ENCODE results near the gene RAD51B.

The RAD51B gene

DNA sequence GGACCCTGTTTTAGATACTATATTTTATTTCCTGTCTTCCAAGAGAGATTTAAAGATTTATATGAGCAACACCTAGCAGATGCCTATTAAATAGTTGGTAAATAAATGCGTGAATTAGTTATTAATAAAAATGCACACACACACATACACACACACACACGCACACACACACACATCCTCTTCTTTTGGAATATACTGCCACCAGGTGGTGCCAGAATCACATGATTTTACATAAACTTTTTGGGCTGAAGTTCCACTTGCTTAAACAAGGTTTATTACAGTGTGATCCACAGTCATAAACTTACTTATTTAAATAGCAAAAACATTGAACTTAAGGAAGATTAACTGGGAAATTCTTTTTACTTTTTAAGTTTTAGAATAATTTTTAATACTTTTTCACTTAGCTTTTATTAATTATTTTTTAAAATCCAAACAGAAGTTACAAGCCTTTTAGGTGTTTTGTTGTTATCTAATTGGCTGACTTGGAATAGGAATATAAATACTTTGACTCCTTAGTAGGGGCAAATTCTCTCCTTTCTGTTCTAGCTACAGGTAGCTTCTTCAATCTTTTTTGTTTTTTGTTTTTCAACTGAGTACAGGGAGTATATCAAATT, 17.5 kb downstream of the RAD51B start:
- peak; percentile 16 to 58 for DNase-seq

DNA sequence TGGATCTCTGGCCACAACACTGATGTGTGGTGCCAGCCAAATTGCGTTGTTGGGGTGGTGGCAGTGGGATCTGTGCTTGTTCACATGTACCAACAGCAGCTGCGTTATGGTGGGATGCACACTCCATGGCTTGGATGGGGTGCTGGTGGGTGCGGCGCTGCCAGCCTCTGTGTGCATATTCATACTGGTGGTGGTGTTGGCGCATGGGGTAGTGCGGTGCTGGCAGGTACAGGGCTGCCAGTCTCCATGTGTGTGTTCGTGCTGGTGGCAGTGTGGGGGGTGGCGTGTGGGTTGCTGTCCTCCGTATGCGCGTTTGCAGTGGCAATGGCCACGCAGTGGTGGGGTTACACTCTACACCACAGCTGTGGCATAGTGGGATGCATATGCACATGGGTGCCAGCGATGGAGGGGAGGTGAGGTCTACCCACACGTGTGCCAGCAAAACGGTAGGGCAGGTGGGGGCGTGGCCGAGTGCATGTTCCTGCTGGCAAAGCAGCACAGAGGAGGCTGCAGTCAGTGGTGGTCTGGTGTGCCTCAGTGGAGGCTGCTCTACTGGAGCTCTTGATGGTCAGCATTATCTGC, 26.5 kb downstream of the RAD51B start:
- no peak for DNase-seq

DNA sequence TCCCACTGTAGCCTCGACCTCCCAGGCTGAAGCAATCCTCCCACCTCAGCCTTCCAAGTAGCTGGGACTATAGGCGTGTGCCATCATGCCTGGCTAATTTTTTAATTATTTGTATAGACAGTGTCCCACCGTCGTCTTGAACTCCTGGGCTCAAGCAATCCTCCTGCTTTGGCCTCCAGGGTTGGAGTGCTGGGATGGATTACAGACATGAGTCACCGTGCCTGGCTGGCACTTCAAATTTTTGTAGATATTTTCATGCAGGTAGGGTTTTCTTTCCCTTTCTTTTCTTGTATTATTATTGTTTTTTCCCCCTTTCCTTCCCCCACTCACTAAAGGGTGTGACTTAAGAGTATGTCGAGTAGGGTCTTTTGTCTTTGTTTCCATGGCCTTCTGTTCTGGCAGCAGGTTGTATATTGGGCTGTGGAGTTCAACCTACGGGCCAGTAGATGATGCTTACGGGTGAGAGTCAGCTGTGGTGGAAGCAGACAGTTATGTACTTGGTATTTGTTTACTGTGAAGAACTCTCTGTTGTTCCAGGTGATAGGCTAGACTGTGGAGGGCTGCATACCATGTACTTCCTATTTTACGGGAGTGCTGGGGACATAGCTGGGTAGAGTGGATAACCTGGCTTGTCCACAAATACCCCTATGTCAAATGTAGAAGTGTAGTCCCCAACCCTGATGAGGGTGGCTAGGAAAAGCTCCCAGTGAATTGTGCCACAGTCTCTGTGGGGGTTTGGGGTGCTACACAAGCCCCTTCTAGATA, 30.7 kb downstream of the RAD51B start:
- DNase-seq, result no peak

DNA sequence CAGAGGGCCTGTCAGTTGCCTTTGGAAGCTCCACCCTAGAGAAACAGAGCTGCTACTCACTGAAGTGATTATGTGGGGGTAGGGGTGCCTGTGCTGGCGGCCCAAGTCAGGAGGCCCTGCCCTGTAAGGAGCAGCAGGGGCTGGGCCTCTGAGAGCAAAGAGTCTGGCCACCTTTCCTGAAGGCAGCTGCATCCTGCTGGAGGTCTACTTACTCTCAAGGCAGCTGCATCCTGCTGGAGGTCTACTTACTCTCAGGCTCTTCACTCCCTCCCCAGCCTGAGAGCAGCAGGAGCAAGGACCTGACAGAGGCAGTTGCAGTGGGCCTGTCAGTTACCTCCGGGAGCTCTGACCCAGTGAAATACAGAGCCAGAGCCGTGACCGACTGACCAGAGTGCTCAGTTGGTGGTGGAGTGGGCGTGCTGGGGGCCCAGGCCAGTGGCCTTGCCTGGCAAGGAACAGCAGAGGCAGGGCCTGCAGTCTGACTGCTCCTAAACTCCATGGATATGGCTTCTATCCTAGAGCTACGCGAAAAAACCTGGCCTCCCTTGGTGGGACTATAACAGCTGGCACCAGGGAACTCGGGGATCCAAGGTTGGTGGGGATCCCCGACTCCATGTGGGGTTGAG, 32.3 kb downstream of the RAD51B start:
- DNase-seq, result no peak

DNA sequence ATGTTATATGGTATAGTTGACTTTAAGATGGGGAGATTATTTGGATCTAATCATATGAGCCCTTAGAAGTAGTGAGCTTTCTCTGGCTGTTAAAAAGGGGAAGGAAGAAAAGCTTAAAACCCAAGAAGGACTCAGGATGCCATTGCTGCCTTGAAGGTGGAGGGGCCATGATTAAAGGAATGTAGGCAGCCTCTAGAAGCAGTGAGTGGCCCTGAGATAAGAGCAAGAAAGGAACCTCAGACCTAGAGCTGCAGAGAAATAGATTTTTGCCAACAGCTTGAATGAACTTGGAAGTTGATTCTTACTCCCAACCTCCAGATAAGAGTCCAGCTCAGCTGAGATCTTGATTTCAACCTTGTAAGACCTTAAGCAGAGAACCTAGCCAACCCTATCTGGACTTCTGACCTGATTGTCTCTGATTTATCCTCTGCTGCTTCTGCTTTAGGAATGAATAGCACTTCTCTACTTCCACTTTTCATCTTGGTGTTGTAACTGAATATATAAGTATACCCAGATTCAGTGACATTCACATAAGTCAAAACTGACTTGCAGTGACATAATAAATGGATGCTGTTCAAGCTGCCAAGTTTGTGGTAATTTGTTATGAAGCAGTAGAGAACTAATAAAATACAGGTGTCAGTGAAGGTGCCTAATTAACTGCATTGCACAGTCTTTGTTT, 33.5 kb downstream of the RAD51B start:
- DNase-seq, result no peak

DNA sequence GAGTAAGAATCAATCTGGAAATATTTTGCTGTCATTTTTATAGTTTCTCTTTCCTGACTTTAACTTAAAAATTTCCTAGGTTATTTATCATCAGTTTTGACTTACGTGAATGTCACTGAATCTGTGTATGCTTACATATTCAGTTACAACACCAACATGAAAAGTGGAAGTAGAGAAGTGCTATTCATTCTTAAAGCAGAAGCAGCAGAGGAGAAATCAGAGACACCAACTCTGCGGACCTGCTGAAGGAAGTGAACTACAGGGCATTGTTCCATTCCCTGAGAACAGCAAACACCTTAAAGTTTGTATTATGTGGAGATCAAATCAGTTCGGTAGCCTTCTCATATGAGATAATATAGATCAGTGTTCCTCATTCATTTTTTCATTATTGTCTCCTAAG, 34.1 kb downstream of the RAD51B start:
- no peak for DNase-seq

DNA sequence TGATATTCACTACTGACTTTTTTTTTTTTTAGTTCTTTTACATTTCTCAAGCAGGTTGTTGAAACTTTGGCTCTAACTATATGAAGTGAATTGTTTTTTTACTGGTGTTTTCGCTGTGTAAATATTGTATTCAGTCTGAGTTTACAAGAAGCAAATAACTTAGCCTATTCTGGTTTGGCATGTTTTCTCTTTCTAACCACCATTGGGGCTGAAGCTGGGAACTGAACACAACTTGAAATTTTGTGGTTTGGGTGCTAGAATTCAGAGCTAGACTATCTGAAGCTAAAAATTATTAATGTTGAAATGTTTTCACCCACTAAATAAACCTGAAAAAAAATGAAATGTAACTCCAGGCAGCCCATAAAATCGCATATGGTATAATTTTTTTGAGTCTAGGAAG, 37.2 kb downstream of the RAD51B start:
- DNase-seq, result no peak

DNA sequence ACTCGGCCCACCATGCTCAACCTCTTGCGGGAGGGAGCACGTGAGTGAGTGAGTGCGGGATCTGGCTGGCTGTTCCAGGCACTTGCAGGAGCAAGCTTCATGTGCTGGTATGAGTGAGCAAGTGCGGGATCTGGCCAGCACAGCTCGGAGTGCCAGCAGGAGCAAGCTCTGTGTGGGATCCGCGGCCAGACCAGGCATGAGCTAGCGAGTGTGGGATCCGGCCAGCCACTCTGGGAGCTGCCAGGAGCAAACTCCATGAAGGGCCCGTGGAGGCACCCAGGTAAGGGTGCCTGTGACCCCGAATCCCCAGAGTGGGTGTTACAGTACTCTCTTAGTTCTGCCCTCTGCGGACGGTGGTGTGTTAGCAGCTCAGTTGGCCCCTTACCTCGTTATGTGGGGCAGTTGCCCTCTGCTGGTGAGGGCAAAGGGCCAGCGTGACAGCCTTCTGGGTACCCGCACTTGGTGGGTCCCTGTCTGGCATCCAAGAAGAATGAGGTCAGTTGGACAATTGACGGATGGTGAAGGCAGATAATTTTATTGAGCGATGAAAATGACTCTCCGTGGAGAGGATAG, 38.3 kb downstream of the RAD51B start:
- no peak for DNase-seq

DNA sequence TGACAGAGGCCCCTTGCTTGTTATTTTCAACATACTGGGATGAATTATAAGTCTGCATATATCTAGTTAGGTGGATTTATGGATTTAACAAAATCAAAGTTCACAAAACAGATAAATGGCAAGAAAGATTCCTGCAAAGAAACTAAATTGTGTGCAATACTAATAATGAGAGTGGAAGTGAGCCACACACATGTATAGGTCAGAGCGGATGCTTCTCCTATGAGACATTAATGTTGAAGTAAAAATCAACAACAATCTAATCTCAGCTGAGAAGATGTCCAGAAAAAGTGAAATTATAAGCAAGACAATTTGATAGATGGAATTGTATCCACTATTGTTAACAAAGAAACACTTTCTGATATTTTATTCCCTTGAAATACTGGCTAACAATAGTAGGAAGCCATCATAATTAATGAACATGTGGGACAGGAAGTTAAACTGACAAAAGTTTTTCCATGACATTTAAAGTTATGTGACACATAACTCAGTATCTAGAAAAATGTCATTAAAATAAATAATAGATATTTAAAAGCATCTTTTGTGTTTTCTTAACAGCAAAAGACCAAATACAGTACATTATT, 39.7 kb downstream of the RAD51B start:
- no peak for DNase-seq

DNA sequence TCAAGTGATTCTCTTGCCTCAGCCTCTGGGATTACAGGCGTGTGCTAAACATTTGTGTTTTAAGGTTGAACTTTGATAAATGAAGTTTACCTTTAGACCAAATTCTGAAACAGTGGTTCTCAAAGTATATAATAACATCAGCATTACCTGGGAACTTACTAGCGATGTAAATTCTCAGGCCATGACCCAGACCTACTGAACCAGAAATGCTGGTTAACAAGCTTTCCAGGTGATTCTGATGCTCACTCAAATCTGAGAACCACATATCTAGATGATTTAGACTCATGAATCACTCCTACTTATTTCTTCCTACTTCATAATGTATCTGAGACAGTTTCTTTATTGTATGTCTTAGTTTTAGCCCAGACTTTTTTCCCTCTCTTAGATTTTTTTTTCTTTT, 43.6 kb downstream of the RAD51B start:
- DNase-seq, result no peak

DNA sequence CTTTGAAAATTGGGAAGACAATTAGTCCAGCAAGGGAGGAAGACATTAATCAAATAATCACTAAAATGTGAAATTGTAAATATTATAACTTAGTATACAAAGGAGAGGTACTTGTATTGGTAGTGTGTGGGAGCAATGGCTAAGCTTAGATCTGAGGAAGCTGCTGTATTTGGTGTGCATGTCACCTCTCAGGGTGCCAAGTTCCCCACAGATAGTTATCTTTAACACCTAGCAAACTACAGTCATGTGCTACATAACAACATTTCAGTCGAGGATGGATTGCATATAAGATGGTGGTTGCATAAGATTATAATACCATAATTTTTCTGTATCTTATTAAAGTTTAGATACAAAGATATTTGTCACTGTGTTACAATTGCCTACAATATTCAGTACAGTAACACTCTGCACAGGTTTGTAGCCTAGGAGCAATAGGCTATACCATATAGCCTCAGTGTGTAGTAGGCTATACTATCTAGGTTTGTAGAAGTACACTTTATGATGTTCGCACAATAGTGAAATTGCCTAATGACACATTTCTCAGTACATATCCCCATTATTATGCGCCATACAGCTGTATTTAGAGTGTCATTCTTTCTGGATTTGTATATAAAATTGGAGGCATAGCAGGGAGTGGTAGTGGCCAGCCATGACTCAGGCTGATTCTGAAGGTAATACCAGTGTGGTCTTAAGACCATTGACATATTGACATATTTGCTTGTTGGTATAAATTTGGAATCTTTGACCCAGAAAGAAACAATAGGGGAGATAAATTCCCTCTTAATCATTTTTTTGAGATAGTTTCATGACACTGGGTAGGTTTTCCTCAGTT, 55.8 kb downstream of the RAD51B start:
- no peak for DNase-seq

DNA sequence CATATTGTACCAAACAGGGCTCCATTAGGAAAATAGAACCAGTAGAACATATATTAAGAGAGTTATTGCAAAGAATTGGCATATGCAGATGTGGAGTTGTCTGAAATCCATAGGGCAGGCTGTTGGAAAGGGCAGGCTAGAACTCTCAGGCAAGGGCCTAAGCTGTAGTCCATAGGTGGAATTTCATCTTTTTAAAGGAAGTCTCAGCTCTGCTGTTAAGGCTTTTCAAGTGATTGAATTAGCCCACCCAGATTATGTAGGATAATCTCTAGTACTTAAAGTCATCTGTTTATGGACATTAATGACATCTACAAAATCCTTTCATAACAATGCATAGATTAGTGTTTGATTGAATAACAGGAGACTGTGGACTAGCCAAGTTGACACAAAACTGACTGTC, 59.4 kb downstream of the RAD51B start:
- no peak for DNase-seq

DNA sequence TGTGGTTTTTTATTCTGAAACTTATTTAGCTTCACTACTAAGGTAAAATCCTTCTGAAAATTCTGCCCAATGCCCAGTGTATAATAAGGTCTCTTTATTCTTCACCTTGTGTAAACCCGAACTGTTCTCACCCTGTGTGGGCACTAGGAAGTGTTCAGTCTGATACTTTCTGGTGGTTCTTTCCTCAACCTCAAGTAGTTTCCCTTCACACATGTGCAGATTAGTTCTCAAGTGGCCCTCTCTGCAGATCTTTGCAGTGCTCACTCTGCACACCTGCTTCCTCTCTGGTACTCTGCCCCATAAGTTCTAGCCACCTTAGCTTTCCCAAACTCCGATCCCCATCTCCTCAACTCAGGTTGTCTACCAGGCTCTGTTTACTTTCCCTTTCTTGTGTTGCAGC, 61.6 kb downstream of the RAD51B start:
- no peak for DNase-seq

DNA sequence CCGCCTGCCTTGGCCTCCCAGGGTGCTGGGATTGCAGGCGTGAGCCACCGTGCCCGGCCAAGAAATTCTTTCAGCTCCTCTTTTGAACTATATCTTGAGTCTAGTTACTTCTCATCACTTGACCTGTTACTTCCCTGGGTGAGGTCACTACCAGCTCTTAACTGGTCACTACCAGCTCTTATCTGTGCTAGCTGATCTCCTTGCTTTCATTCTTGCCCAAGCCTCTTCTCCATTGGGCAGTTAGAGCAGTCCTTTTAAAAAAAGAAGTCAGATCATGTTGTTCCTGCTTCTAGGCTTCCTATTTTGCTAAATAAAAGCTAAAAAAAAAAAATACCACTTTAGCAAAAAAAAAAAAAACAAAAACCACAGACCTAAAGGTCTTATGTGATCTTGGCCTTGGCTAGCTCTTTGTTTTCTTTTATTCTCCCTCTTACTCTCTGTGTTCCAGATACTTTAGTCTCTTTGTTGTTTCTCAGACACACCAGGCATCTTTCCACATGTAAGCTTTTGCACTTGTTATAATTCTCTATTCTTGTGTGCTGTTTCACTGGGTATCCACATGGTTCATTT, 63.5 kb downstream of the RAD51B start:
- no peak for DNase-seq

DNA sequence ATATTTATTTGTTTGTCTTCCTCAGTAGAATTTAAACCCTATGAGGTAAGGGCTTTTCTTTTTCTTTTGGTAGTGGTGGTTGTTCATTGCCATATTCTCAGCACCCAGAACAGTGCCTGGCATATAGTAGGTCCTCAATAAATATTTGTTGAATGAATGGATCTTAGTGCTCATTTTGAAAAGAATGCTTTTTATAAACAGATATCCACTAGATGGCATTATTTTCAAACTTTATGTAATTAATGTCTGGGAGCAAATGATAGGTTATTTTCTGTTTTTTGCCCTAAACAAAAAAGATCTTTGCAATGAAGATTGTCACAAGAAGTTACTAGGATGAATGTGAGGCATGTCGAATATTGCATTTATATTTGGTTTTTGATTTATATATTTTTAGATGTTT, 64.1 kb downstream of the RAD51B start:
- DNase-seq, result no peak

DNA sequence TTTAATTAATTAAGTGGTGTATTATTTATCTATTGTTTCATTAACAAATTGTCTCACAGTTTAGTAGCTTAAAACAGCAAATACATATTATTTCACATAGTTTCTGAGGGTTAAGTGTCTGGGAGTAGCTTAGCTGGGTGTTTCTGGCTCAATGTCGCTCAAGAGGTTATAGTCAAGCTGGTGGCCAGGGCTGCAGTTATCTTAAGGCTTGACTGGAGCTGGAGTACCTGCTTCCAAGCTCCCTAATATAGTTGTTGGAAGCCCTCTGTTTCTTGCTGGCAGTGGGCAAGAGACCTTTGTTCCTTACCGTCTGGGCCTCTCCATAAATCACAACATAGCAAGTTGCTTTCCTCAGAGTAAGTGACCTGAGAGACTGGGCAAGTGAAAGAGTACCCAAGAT, 66.6 kb downstream of the RAD51B start:
- no peak for DNase-seq

DNA sequence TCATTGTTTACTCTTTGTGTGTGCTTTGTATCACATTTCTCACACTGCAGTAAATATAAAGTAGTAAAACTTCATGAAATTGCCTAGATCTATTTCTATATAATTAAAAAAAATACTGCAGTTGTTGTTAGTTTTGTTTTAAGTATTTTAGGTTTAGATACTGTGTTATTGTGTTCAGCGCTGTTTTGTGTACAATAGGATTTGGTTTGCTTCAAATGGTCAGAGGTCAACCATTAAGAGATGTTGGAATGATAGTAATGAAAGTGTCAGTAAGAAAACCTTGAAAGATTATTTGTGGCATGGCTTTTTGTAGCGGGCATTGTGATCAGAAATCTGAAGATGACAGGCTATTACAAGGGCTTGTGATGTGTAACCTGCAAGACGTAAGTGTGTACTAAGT, 67.9 kb downstream of the RAD51B start:
- DNase-seq, result no peak

DNA sequence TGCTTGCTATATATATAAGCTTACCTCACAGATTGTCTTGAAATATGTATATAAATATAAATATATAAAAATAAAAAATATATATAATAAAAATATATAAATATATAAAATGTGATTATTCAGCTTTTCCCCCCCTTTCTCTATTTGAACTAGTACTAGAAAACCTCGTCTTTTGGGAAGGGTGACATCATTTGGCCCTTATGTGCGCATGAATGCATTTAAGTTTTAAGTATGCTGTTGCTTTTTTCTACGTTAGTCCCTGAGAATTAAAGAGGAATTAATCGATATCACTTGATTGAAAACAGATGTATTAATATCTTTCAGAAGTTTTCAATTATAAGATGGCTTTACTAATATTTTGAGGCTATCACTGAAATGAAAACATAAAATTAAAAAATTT, 69.9 kb downstream of the RAD51B start:
- DNase-seq, result no peak

DNA sequence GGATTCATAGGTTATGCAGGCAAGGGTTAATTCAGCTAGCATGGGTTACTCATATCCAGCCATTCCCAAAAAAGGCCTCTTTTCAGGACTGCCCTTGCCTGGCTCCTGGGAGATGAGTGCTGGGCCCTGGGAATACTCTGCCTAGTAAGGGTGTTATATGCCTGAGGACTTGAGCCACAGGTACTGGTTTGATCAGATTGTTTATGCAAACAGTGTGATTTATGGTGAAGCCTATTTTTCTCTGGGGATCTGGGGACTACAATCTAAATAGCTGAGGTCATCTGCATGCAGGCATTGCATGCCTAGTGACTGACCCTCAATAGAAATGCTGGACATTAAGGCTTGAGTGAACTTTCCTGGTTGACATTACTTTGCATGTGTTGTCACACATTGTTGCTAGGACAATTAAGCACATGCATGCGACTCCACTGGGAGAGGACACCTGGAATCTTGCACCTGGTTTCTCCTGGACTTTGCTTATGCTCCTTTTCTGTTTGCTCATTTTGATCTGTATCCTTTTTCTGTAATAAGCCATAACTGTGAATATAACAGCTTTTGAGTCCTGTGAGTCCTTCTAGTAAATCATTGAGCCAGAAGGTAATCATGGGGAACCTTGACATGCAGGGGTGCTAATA, 73.0 kb downstream of the RAD51B start:
- DNase-seq, result no peak

DNA sequence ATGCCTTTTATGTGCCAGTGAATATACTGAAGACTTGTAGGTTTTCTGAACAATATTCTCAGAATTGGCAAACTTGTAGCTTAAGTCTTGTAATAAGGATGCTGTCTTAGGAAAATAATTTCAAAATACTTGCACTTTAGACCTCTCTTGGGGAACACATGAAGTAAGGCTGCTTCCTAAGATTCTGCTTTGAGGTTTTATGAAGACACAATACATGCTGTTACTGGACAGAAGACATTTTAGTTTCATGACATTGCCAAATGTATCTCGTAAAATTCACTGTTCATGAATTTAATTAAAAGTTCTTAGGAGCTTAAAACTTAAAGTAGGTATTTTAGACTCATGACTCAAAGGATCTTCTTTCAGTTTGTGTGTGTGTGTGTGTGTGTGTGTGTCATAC, 80.7 kb downstream of the RAD51B start:
- DNase-seq, result no peak

Measured in SHP77 (cell line).